B cell (primary cell): ENCODE measurements around the gene SLIT3. TPM values are rescaled to one million over a fixed set of nuclear protein-coding genes. Genes with fewer than 3 reads are reported as not detected.

Experiments used
- ATAC-seq: fragments of 200-7000 bp; cut with Tn5 transposase; one replicate; pipeline ENCODE4 v1.10.0; 2021; ENCODE audit warnings: low read depth, mild to moderate bottlenecking, moderate number of reproducible peaks, moderate library complexity
- CTCF ChIA-PET: fragments of 350-600 bp; sonication (Branson Sonifier 250); formaldehyde crosslinking; loops from one replicate; lab custom pipeline; 2021; ENCODE audit warnings: antibody characterized with exemption, inconsistent platforms; lab: Charles Lee
- POLR2A ChIA-PET: fragments of 350-600 bp; sonication (Branson Sonifier 250); formaldehyde crosslinking; loops from one replicate; lab custom pipeline; 2021; ENCODE audit warnings: antibody characterized with exemption; lab: Charles Lee
- DNase-seq: peaks from one replicate; pipeline ENCODE4 v3.0.0; 2013
- H2AFZ ChIP-seq: 2 replicates; pipeline ENCODE4 v1.6.1; 2012; ENCODE audit warnings: mild to moderate bottlenecking, low read depth, low read length; ENCODE audit not compliant: insufficient read depth, poor library complexity, severe bottlenecking
- H3K27ac ChIP-seq, 2 donors: 1 replicate in 1 of 2; 2 replicates in 1 of 2; pipeline ENCODE4 v1.5.1; 2012 to 2013; ENCODE audit warnings: low read length in 2 of 2, mild to moderate bottlenecking in 2 of 2, moderate library complexity in 1 of 2
- H3K27me3 ChIP-seq, 4 experiments: fragments of 200-600 bp in 1 of 4; sonication (generic) in 1 of 4; replicated peaks in 1 of 4; 1 replicate in 2 of 4; 2 replicates in 2 of 4; pipeline versions ENCODE4 v1.6.1 to v1.7.0; 2013 to 2016; ENCODE audit warnings: low read length in 3 of 4, mild to moderate bottlenecking in 2 of 4, mixed read lengths in 1 of 4, moderate library complexity in 1 of 4; ENCODE audit not compliant: insufficient read depth in 4 of 4, control insufficient read depth in 3 of 4; ENCODE audit errors: control extremely low read depth in 1 of 4
- H3K36me3 ChIP-seq, 2 experiments: replicated peaks in 1 of 2; 1 replicate in 1 of 2; 2 replicates in 1 of 2; pipeline versions ENCODE4 v1.6.1 to v1.7.1; 2013; ENCODE audit warnings: low read length in 1 of 2; ENCODE audit not compliant: insufficient read depth in 2 of 2, control insufficient read depth in 1 of 2; ENCODE audit errors: control extremely low read depth in 1 of 2, extremely low read depth in 1 of 2
- H3K4me1 ChIP-seq, 2 donors: fragments of 200-600 bp in 1 of 2; sonication (generic) in 1 of 2; 1 replicate in 1 of 2; 2 replicates in 1 of 2; pipeline versions ENCODE4 v1.5.1 to v1.6.1; 2013 to 2017; ENCODE audit warnings: low read length in 2 of 2; ENCODE audit not compliant: control insufficient read depth in 2 of 2, insufficient read depth in 2 of 2
- H3K4me2 ChIP-seq: replicated peaks from 2 replicates; pipeline ENCODE3; 2012; ENCODE audit warnings: mild to moderate bottlenecking, low read depth, low read length; ENCODE audit not compliant: poor library complexity, severe bottlenecking
- H3K4me3 ChIP-seq, 5 experiments: fragments of 200-600 bp in 1 of 5; sonication (generic) in 1 of 5; 1 replicate in 3 of 5; 2 replicates in 2 of 5; pipeline versions ENCODE4 v1.5.1 to v1.7.0; 2011 to 2016; ENCODE audit warnings: low read length in 4 of 5, mild to moderate bottlenecking in 4 of 5, low read depth in 2 of 5, control low read depth in 1 of 5, moderate library complexity in 1 of 5; ENCODE audit not compliant: insufficient read depth in 1 of 5; ENCODE audit errors: control extremely low read depth in 1 of 5, extremely low read depth in 1 of 5
- H3K79me2 ChIP-seq: fragments of 200-600 bp; sonication (generic); one replicate; pipeline ENCODE4 v1.6.0; 2016; ENCODE audit warnings: low read length; ENCODE audit not compliant: control insufficient read depth, insufficient read depth
- H3K9ac ChIP-seq: fragments of 200-600 bp; sonication (generic); 2 replicates; pipeline ENCODE4 v1.6.1; 2017; ENCODE audit warnings: mild to moderate bottlenecking, low read length, moderate library complexity
- H3K9me3 ChIP-seq, 3 donors: one replicate each; pipeline versions ENCODE4 v1.6.1 to v1.7.1; 2013; ENCODE audit warnings: low read length in 2 of 3; ENCODE audit not compliant: control insufficient read depth in 2 of 3, insufficient read depth in 1 of 3; ENCODE audit errors: control extremely low read depth in 1 of 3
- H4K20me1 ChIP-seq: 2 replicates; pipeline ENCODE4 v1.6.0; 2012; ENCODE audit warnings: mild to moderate bottlenecking, low read length; ENCODE audit not compliant: insufficient read depth, control insufficient read depth, poor library complexity, severe bottlenecking
- H3K27ac Mint-ChIP-seq: one replicate; pipeline ENCODE4 v1.8.0; 2021; ENCODE audit warnings: mixed read lengths
- H3K27me3 Mint-ChIP-seq: one replicate; pipeline ENCODE4 v1.8.0; 2021; ENCODE audit warnings: mixed read lengths
- H3K4me1 Mint-ChIP-seq: one replicate; pipeline ENCODE4 v1.8.0; 2021; ENCODE audit warnings: mixed read lengths
- H3K4me3 Mint-ChIP-seq: one replicate; pipeline ENCODE4 v1.8.0; 2021; ENCODE audit warnings: mixed read lengths
- H3K9me3 Mint-ChIP-seq: one replicate; pipeline ENCODE4 v1.8.0; 2022; ENCODE audit warnings: mixed read lengths; ENCODE audit not compliant: insufficient read depth
- CTCF ChIP-seq: fragments of 200-600 bp; IDR thresholded peaks from one replicate; pipeline ENCODE4 v1.8.0; 2022; ENCODE audit warnings: antibody characterized with exemption, mild to moderate bottlenecking
- EZH2 ChIP-seq: IDR thresholded peaks from 2 replicates; pipeline ENCODE4 v1.6.1; 2012; ENCODE audit warnings: borderline replicate concordance, low read depth, mild to moderate bottlenecking, moderate library complexity, low read length; ENCODE audit not compliant: insufficient read depth, poor library complexity, severe bottlenecking
- WGBS: methylation state at CpG from one replicate; pipeline ENCODE4 v1.1.5; 2013; ENCODE audit warnings: missing lambda C conversion rate; ENCODE audit not compliant: insufficient coverage; 5-methylcytosine and 5-hydroxymethylcytosine counted together
- intact Hi-C: fragments of 100-400 bp; cut with micrococcal nuclease; formaldehyde crosslinking; loops from one replicate; pipeline ENCODE4 v1.10.0; 2022
- polyA plus RNA-seq: library from polyadenylated mRNA; depleted of rRNA; stranded (reverse); fragments of >200 nt; gene quantifications from 2 replicates; pipeline ENCODE4 v1.2.3, GENCODE V29; 2012
- total RNA-seq, 2 donors: library from RNA; stranded (reverse); fragments of 120-200 nt in 1 of 2; gene quantifications; 1 replicate in 1 of 2; 2 replicates in 1 of 2; pipeline versions ENCODE4 v1.2.3 to v1.2.4, GENCODE V29; 2013 to 2022

SLIT3 gene
- total and polyA plus RNA-seq, 2 donors (not counting 1 experiment from before 2014, with no cell fraction given) = not detected

GRCh38 chr5:169070413-169070812 is 230.5 kb downstream of the SLIT3 start:
- H3K36me3 ChIP-seq = no peaks in the 10 kb centered on the region
- ChIA-PET CTCF (no interaction called here), POLR2A (no interaction called here)
- Mint-ChIP-seq H3K4me1 (no peaks in the 10 kb centered on the region), H3K27me3 (peaks cover 5% of the 10 kb centered on the region), H3K27ac (no peak overlapping the region), H3K4me3 (no peak overlapping the region), H3K9me3 (peaks cover 2% of the 10 kb centered on the region)
- H2AFZ ChIP-seq = no peak overlapping the region
- TF ChIP-seq CTCF (no peak), EZH2 (no peak)
- no peaks in the 10 kb centered on the region for H3K4me1 ChIP-seq
- WGBS = 90% methylated on average over 4 of the region's 4 CpGs
- H3K9ac ChIP-seq = no peak overlapping the region
- H3K9me3 ChIP-seq = no peaks in the 10 kb centered on the region
- no peak overlapping the region for H3K4me2 ChIP-seq
- no peak overlapping the region for H3K27ac ChIP-seq
- H3K79me2 ChIP-seq = no peaks in the 10 kb centered on the region
- ATAC-seq (no peak), DNase-seq (no peak)
- intact Hi-C loops = no loop called here
- no peak overlapping the region for H3K4me3 ChIP-seq
- H4K20me1 ChIP-seq = no peaks in the 10 kb centered on the region
- no peaks in the 10 kb centered on the region for H3K27me3 ChIP-seq

GRCh38 chr5:169067751-169068173 is 233.2 kb downstream of the SLIT3 start:
- H3K4me3 Mint-ChIP-seq = no peak overlapping the region
- H3K27ac Mint-ChIP-seq = no peak overlapping the region
- TF ChIP-seq CTCF = no peak
- no peak for TF ChIP-seq EZH2
- Histone ChIP-seq H3K36me3 (no peaks in the 10 kb centered on the region), H3K27me3 (peaks cover 0 to 6% (median 2%) of the 10 kb centered on the region in 4 experiments), H3K9ac (no peak overlapping the region), H3K27ac (no peak overlapping the region), H3K79me2 (no peaks in the 10 kb centered on the region), H3K9me3 (no peaks in the 10 kb centered on the region), H3K4me1 (no peaks in the 10 kb centered on the region), H2AFZ (no peak overlapping the region), H3K4me2 (no peak overlapping the region), H4K20me1 (no peaks in the 10 kb centered on the region), H3K4me3 (no peak overlapping the region)
- intact Hi-C loops = no loop called here
- POLR2A ChIA-PET = no interaction called here
- H3K9me3 Mint-ChIP-seq = no peaks in the 10 kb centered on the region
- CTCF ChIA-PET = no interaction called here
- H3K4me1 Mint-ChIP-seq = no peaks in the 10 kb centered on the region
- WGBS = no CpG with 5 or more reads among the region's 2 CpGs
- peaks cover 23% of the 10 kb centered on the region for H3K27me3 Mint-ChIP-seq
- no peak for DNase-seq
- ATAC-seq = no peak
